CD4-positive, CD25-positive, alpha-beta regulatory T cell (primary cell): ENCODE measurements around the gene ZNF595. TPM values are rescaled to one million over a fixed set of nuclear protein-coding genes. Genes with fewer than 3 reads are reported as not detected.
A peak's percentile ranks its signal among the peaks of the same experiment; 100 is the strongest.

Source experiments
- ATAC-seq, 2 donors: fragments of 150-1000 bp; cut with Tn5 transposase; one replicate each; pipeline ENCODE4 v1.10.0; 2021; ENCODE audit warnings: low read depth in 2 of 2, moderate number of reproducible peaks in 2 of 2, moderate library complexity in 1 of 2
- DNase-seq, 3 donors: peaks; one replicate each; pipeline versions ENCODE4 v3.0.0 to v3.0.0-alpha.2; 2012 to 2022; ENCODE audit warnings: mixed read lengths in 1 of 3
- H3K27ac ChIP-seq: one replicate; pipeline ENCODE4 v1.7.0; 2013; ENCODE audit warnings: mild to moderate bottlenecking, low read length; ENCODE audit not compliant: insufficient read depth, poor library complexity, severe bottlenecking
- H3K27me3 ChIP-seq: one replicate; pipeline ENCODE4 v1.7.0; 2013; ENCODE audit warnings: low read length; ENCODE audit not compliant: control insufficient read depth, insufficient read depth
- H3K36me3 ChIP-seq: one replicate; pipeline ENCODE4 v1.7.0; 2013; ENCODE audit warnings: mild to moderate bottlenecking, low read length, moderate library complexity; ENCODE audit not compliant: control insufficient read depth, insufficient read depth
- H3K4me1 ChIP-seq: 2 replicates; pipeline ENCODE4 v1.7.0; 2013; ENCODE audit warnings: mild to moderate bottlenecking, low read length; ENCODE audit not compliant: insufficient read depth, control insufficient read depth, poor library complexity, severe bottlenecking
- H3K4me3 ChIP-seq: one replicate; pipeline ENCODE4 v1.7.0; 2013; ENCODE audit warnings: low read depth, mild to moderate bottlenecking, low read length, moderate library complexity
- H3K9me3 ChIP-seq, 2 experiments: 1 replicate in 1 of 2; 2 replicates in 1 of 2; pipeline ENCODE4 v1.7.0; 2013; ENCODE audit warnings: low read length in 2 of 2, mild to moderate bottlenecking in 1 of 2, moderate library complexity in 1 of 2; ENCODE audit not compliant: control insufficient read depth in 2 of 2
- H3K27ac Mint-ChIP-seq, 3 donors: one replicate each; pipeline ENCODE4 v1.8.0; 2020 to 2022; ENCODE audit warnings: mild to moderate bottlenecking in 3 of 3, mixed read lengths in 3 of 3, moderate library complexity in 2 of 3
- H3K27me3 Mint-ChIP-seq: one replicate; pipeline ENCODE4 v1.8.0; 2022; ENCODE audit warnings: mild to moderate bottlenecking, mixed read lengths
- H3K36me3 Mint-ChIP-seq: one replicate; pipeline ENCODE4 v1.8.0; 2020; ENCODE audit warnings: mixed read lengths
- H3K4me1 Mint-ChIP-seq, 4 donors: one replicate each; pipeline ENCODE4 v1.8.0; 2020 to 2022; ENCODE audit warnings: mixed read lengths in 4 of 4, mild to moderate bottlenecking in 1 of 4
- H3K4me3 Mint-ChIP-seq, 4 donors: one replicate each; pipeline ENCODE4 v1.8.0; 2020 to 2022; ENCODE audit warnings: mild to moderate bottlenecking in 4 of 4, mixed read lengths in 4 of 4, moderate library complexity in 3 of 4
- H3K9me3 Mint-ChIP-seq, 7 donors: one replicate each; pipeline ENCODE4 v1.8.0; 2020 to 2022; ENCODE audit warnings: mixed read lengths in 7 of 7, mild to moderate bottlenecking in 3 of 7, moderate library complexity in 2 of 7
- polyA plus RNA-seq, 4 donors: library from polyadenylated mRNA; unstranded; fragments of 300-500 nt; fragmentation: Illumina TruSeq; gene quantifications; one replicate each; pipeline ENCODE4 v1.2.3, GENCODE V29; 2021
- total RNA-seq: library from RNA; stranded (reverse); gene quantifications from one replicate; pipeline ENCODE4 v1.2.3, GENCODE V29; 2022

The ZNF595 gene
- total and polyA plus RNA-seq, 5 donors from 2014 or later = 0.76 to 12.5 (median 10.3) TPM

- Histone ChIP-seq H3K4me1 (no peaks in the 10 kb centered on the region), H3K36me3 (no peaks in the 10 kb centered on the region), H3K4me3 (no peak overlapping the region), H3K27ac (no peak overlapping the region), H3K9me3 (peaks cover 29 to 88% of the 10 kb centered on the region in 2 experiments), H3K27me3 (no peaks in the 10 kb centered on the region)
- H3K27ac Mint-ChIP-seq = no peak overlapping the region
- no peak for DNase-seq
- H3K36me3 Mint-ChIP-seq = peaks cover 16% of the 10 kb centered on the region
- no peak overlapping the region for H3K4me3 Mint-ChIP-seq
- peaks cover 21% of the 10 kb centered on the region for H3K27me3 Mint-ChIP-seq
- H3K4me1 Mint-ChIP-seq = peaks cover 0 to 4% (median 0%) of the 10 kb centered on the region in 4 donors
- peaks cover 4 to 68% (median 20%) of the 10 kb centered on the region in 7 donors for H3K9me3 Mint-ChIP-seq
- no peak for ATAC-seq
These were observed 53.9 kb downstream of the ZNF595 start for GRCh38 chr4:107083-107443.

GRCh38 chr4:107444-108429 lies 54.6 kb downstream of the ZNF595 start:
- H3K4me3 Mint-ChIP-seq = no peak overlapping the region
- peaks cover 4 to 68% (median 20%) of the 10 kb centered on the region in 7 donors for H3K9me3 Mint-ChIP-seq
- DNase-seq (no peak), ATAC-seq (no peak)
- peaks cover 16% of the 10 kb centered on the region for H3K36me3 Mint-ChIP-seq
- peaks cover 0 to 4% (median 0%) of the 10 kb centered on the region in 4 donors for H3K4me1 Mint-ChIP-seq
- H3K4me3 ChIP-seq = no peak overlapping the region
- H3K27ac ChIP-seq = no peak overlapping the region
- no peak overlapping the region for H3K27ac Mint-ChIP-seq
- no peaks in the 10 kb centered on the region for H3K4me1 ChIP-seq
- peaks cover 21% of the 10 kb centered on the region for H3K27me3 Mint-ChIP-seq
- no peaks in the 10 kb centered on the region for H3K27me3 ChIP-seq
- no peaks in the 10 kb centered on the region for H3K36me3 ChIP-seq
- peaks cover 27 to 85% of the 10 kb centered on the region in 2 experiments for H3K9me3 ChIP-seq

- no peak overlapping the region for H3K27ac Mint-ChIP-seq
- peaks cover 0 to 4% (median 0%) of the 10 kb centered on the region in 4 donors for H3K4me1 Mint-ChIP-seq
- peaks cover 22% of the 10 kb centered on the region for H3K36me3 Mint-ChIP-seq
- ATAC-seq (no peak), DNase-seq (no peak)
- H3K4me3 Mint-ChIP-seq = no peak overlapping the region
- Histone ChIP-seq H3K4me1 (no peaks in the 10 kb centered on the region), H3K27me3 (no peaks in the 10 kb centered on the region), H3K4me3 (no peak overlapping the region), H3K9me3 (peaks cover 10 to 48% of the 10 kb centered on the region in 2 experiments), H3K27ac (no peak overlapping the region), H3K36me3 (no peaks in the 10 kb centered on the region)
- peaks cover 15% of the 10 kb centered on the region for H3K27me3 Mint-ChIP-seq
- H3K9me3 Mint-ChIP-seq = peaks cover 0 to 59% (median 16%) of the 10 kb centered on the region in 7 donors
These were observed 59.6 kb downstream of the ZNF595 start for GRCh38 chr4:112771-113170.

- H3K27me3 Mint-ChIP-seq = peaks cover 14% of the 10 kb centered on the region
- H3K27ac ChIP-seq = no peak overlapping the region
- no peak for DNase-seq
- H3K9me3 ChIP-seq = peaks cover 8 to 42% of the 10 kb centered on the region in 2 experiments
- no peak overlapping the region for H3K4me3 ChIP-seq
- peak overlapping the region in 1 of 3 donors; percentile 17 for H3K27ac Mint-ChIP-seq
- no peaks in the 10 kb centered on the region for H3K27me3 ChIP-seq
- H3K9me3 Mint-ChIP-seq = peaks cover 0 to 57% (median 12%) of the 10 kb centered on the region in 7 donors
- H3K4me3 Mint-ChIP-seq = no peak overlapping the region
- ATAC-seq = no peak
- H3K36me3 Mint-ChIP-seq = peaks cover 22% of the 10 kb centered on the region
- peaks cover 0 to under 1% (median 0%) of the 10 kb centered on the region in 4 donors for H3K4me1 Mint-ChIP-seq
- H3K36me3 ChIP-seq = no peaks in the 10 kb centered on the region
- H3K4me1 ChIP-seq = no peaks in the 10 kb centered on the region
These were observed 60.6 kb downstream of the ZNF595 start for GRCh38 chr4:113732-114131.

- H3K4me3 Mint-ChIP-seq = no peak overlapping the region
- H3K4me1 Mint-ChIP-seq = no peaks in the 10 kb centered on the region
- H3K9me3 Mint-ChIP-seq = peaks cover 0 to 54% (median 12%) of the 10 kb centered on the region in 7 donors
- DNase-seq (no peak), ATAC-seq (no peak)
- H3K36me3 Mint-ChIP-seq = peaks cover 20% of the 10 kb centered on the region
- Histone ChIP-seq H3K36me3 (no peaks in the 10 kb centered on the region), H3K4me1 (no peaks in the 10 kb centered on the region), H3K27me3 (no peaks in the 10 kb centered on the region), H3K4me3 (no peak overlapping the region), H3K27ac (no peak overlapping the region), H3K9me3 (peaks cover 10 to 40% of the 10 kb centered on the region in 2 experiments)
- H3K27me3 Mint-ChIP-seq = peaks cover 10% of the 10 kb centered on the region
- H3K27ac Mint-ChIP-seq = no peak overlapping the region
These were observed 61.0 kb downstream of the ZNF595 start for GRCh38 chr4:114149-114548.

- peaks cover 13 to 40% of the 10 kb centered on the region in 2 experiments for H3K9me3 ChIP-seq
- no peak overlapping the region for H3K4me3 Mint-ChIP-seq
- peaks cover 3% of the 10 kb centered on the region for H3K27me3 Mint-ChIP-seq
- H3K4me3 ChIP-seq = no peak overlapping the region
- no peaks in the 10 kb centered on the region for H3K36me3 ChIP-seq
- DNase-seq = no peak
- H3K4me1 Mint-ChIP-seq = peaks cover 5 to 12% (median 6%) of the 10 kb centered on the region in 4 donors
- H3K4me1 ChIP-seq = peaks cover 8% of the 10 kb centered on the region
- no peak overlapping the region for H3K27ac ChIP-seq
- H3K27me3 ChIP-seq = no peaks in the 10 kb centered on the region
- peaks cover 0 to 48% (median 21%) of the 10 kb centered on the region in 7 donors for H3K9me3 Mint-ChIP-seq
- ATAC-seq = no peak
- peaks cover 7% of the 10 kb centered on the region for H3K36me3 Mint-ChIP-seq
- H3K27ac Mint-ChIP-seq = no peak overlapping the region
These were observed 63.4 kb downstream of the ZNF595 start for GRCh38 chr4:116499-116898.

GRCh38 chr4:120616-121015 lies 67.5 kb downstream of the ZNF595 start:
- Mint-ChIP-seq H3K36me3 (peaks cover 18% of the 10 kb centered on the region), H3K9me3 (peaks cover 0 to 54% (median 15%) of the 10 kb centered on the region in 7 donors)

More at GRCh38 chr4:120616-121015, 67.5 kb downstream of the ZNF595 start:
- Mint-ChIP-seq H3K27me3 (peaks cover 1% of the 10 kb centered on the region), H3K4me3 (peak overlapping the region in 1 of 4 donors; percentile 75), H3K4me1 (peaks cover 8 to 36% (median 19%) of the 10 kb centered on the region in 4 donors), H3K27ac (no peak overlapping the region)
- H3K9me3 ChIP-seq = peaks cover 15 to 40% of the 10 kb centered on the region in 2 experiments
- DNase-seq = no peak
- peaks cover 16% of the 10 kb centered on the region for H3K4me1 ChIP-seq
- no peak overlapping the region for H3K27ac ChIP-seq
- H3K4me3 ChIP-seq = no peak overlapping the region
- H3K27me3 ChIP-seq = no peaks in the 10 kb centered on the region
- H3K36me3 ChIP-seq = no peaks in the 10 kb centered on the region
- no peak for ATAC-seq
